Uterus (tissue), 4 donors: ENCODE data around the gene CCL7. TPM values are rescaled to one million over a fixed set of nuclear protein-coding genes. Genes with fewer than 3 reads are reported as not detected.
A peak's percentile ranks its signal among the peaks of the same experiment; 100 is the strongest.

ENCODE experiments used
- DNase-seq, 2 donors: peaks; one replicate each; pipeline ENCODE4 v3.0.0-alpha.2; 2019 to 2020
- H3K27ac ChIP-seq, 2 donors: fragments of 200-600 bp; sonication (generic); 1 replicate in 1 of 2; 2 replicates in 1 of 2; pipeline ENCODE4 v1.5.1; 2016 to 2018
- H3K27me3 ChIP-seq, 2 donors: fragments of 200-600 bp; sonication (generic); one replicate each; pipeline ENCODE4 v1.5.1; 2018 to 2019; ENCODE audit warnings: control low read depth in 1 of 2
- H3K36me3 ChIP-seq, 2 donors: fragments of 200-600 bp; sonication (generic); one replicate each; pipeline ENCODE4 v1.5.1; 2019; ENCODE audit warnings: control low read depth in 1 of 2
- H3K4me1 ChIP-seq, 2 donors: fragments of 200-600 bp; sonication (generic); one replicate each; pipeline ENCODE4 v1.5.1; 2018 to 2019; ENCODE audit warnings: control low read depth in 1 of 2
- H3K4me3 ChIP-seq, 2 donors: fragments of 200-600 bp; sonication (generic); 1 replicate in 1 of 2; 2 replicates in 1 of 2; pipeline ENCODE4 v1.5.1; 2018 to 2019; ENCODE audit warnings: mild to moderate bottlenecking in 1 of 2
- H3K9me3 ChIP-seq, 2 donors: fragments of 200-600 bp; sonication (generic); one replicate each; pipeline ENCODE4 v1.5.1; 2019; ENCODE audit warnings: control low read depth in 1 of 2
- POLR2A ChIP-seq, 2 donors: fragments of 450-650 bp; IDR thresholded peaks; one replicate each; pipeline ENCODE4 v1.6.1; 2016; ENCODE audit warnings: antibody characterized with exemption in 2 of 2, mild to moderate bottlenecking in 1 of 2, moderate library complexity in 1 of 2
- intact Hi-C: fragments of 100-400 bp; cut with DNase I; formaldehyde crosslinking; loops from one replicate; pipeline ENCODE4 v1.15.1; 2023; ENCODE audit warnings: low total_unique reads
- total RNA-seq, 4 donors: library from RNA; depleted of rRNA in 3 of 4; stranded (reverse); fragments of >200 nt in 3 of 4; gene quantifications; one replicate each; pipeline versions ENCODE4 v1.1.0 to v1.2.4, GENCODE V29; 2014 to 2023
- TF ChIP-seq, protein P1 (sequence below), 4 experiments: fragments of 200-600 bp in 2 of 4; fragments of 450-650 bp in 2 of 4; sonication (generic) in 2 of 4; IDR thresholded peaks; one replicate each; pipeline ENCODE4 v1.5.1; 2016 to 2019; ENCODE audit warnings: antibody characterized with exemption in 4 of 4, mild to moderate bottlenecking in 2 of 4, moderate library complexity in 1 of 4
- donor health status: DM: yes; HTN: yes; CAD: no.

The CCL7 gene
- total RNA-seq, 4 donors from 2014 or later, result not detected

DNA sequence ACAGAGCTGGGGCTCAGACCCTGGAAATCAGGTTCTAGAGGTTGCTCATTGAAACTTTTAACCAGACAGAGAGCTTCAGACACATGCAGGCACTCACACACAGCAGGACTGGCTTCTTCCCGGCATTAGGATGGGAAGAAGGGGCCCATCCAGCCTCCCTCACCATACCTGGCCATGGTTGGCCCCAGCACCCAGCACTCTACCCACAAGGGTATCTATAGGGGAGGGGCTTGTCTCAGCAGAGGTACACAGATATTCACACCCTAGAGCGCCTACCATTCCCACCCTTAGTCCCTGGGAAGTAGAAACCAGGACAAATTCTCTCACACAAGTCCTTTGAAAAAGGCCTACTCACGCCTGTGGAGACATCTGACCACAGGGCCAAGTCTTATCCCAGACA lies 35.4 kb upstream of the CCL7 start:
- H3K27me3 ChIP-seq, result no peaks in the 10 kb centered on the region
- TF ChIP-seq, protein P1, sequence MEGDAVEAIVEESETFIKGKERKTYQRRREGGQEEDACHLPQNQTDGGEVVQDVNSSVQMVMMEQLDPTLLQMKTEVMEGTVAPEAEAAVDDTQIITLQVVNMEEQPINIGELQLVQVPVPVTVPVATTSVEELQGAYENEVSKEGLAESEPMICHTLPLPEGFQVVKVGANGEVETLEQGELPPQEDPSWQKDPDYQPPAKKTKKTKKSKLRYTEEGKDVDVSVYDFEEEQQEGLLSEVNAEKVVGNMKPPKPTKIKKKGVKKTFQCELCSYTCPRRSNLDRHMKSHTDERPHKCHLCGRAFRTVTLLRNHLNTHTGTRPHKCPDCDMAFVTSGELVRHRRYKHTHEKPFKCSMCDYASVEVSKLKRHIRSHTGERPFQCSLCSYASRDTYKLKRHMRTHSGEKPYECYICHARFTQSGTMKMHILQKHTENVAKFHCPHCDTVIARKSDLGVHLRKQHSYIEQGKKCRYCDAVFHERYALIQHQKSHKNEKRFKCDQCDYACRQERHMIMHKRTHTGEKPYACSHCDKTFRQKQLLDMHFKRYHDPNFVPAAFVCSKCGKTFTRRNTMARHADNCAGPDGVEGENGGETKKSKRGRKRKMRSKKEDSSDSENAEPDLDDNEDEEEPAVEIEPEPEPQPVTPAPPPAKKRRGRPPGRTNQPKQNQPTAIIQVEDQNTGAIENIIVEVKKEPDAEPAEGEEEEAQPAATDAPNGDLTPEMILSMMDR (IDR thresholded peaks at IDR 0.05), result no peak
- TF ChIP-seq POLR2A (IDR thresholded peaks at IDR 0.05), result no peak
- H3K4me3 ChIP-seq, result no peak overlapping the region
- intact Hi-C loops, result no loop called here
- peak overlapping the region; percentile 71 to 78 for H3K27ac ChIP-seq
- H3K36me3 ChIP-seq, result no peaks in the 10 kb centered on the region
- no peaks in the 10 kb centered on the region for H3K9me3 ChIP-seq
- peaks cover 6 to 7% of the 10 kb centered on the region in 2 donors for H3K4me1 ChIP-seq
- DNase-seq, result no peak

DNA sequence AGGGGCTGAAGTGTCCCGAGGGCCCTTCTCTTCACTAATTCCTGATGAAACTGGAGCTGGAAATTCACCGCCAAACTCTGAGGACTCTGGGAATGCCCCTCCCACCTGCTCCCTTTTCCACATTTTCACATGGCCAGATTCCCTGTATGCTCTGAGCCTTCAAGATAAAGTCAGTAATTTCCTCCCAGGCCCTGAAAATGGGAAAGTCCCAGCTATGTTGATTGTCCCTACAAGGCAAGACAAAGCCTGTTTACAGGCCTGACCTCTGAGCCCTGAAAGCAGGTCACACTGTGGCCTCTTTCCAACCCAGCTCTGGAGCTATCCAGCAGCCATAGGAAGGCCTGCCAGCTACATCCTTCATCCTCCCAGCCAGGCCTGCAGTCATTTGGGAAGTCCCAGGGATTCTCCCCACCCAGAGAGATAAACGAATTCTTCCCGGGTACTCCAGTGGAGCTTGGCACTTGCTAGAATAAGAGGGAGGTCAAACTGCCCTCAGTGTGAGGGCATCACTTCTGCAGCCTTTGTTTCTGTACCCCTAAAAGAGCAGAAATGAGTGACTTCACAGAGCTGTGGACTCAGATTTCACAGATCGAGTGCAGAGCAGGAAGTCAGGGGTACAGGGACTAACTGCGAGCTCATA lies 34.5 kb upstream of the CCL7 start:
- DNase-seq, result peak; percentile 76 to 82
- no peak for TF ChIP-seq POLR2A (IDR thresholded peaks at IDR 0.05)
- TF ChIP-seq, protein P1 (IDR thresholded peaks at IDR 0.05), result no peak
- intact Hi-C loops, result no loop called here
- peak overlapping the region; percentile 71 to 78 for H3K27ac ChIP-seq
- no peaks in the 10 kb centered on the region for H3K9me3 ChIP-seq
- H3K4me1 ChIP-seq, result peaks cover 7 to 8% of the 10 kb centered on the region in 2 donors
- H3K36me3 ChIP-seq, result no peaks in the 10 kb centered on the region
- H3K27me3 ChIP-seq, result no peaks in the 10 kb centered on the region
- H3K4me3 ChIP-seq, result no peak overlapping the region

- peak overlapping the region; percentile 71 to 78 for H3K27ac ChIP-seq
- no peak overlapping the region for H3K4me3 ChIP-seq
- peaks cover 7 to 9% of the 10 kb centered on the region in 2 donors for H3K4me1 ChIP-seq
- no peaks in the 10 kb centered on the region for H3K27me3 ChIP-seq
- DNase-seq, result no peak
- intact Hi-C loops, result no loop called here
- H3K36me3 ChIP-seq, result no peaks in the 10 kb centered on the region
- no peaks in the 10 kb centered on the region for H3K9me3 ChIP-seq
- TF ChIP-seq, protein P1 (IDR thresholded peaks at IDR 0.05), result no peak
- no peak for TF ChIP-seq POLR2A (IDR thresholded peaks at IDR 0.05)
Observed at GRCh38 chr17:34236281-34236892, 33.6 kb upstream of the CCL7 start.

DNA sequence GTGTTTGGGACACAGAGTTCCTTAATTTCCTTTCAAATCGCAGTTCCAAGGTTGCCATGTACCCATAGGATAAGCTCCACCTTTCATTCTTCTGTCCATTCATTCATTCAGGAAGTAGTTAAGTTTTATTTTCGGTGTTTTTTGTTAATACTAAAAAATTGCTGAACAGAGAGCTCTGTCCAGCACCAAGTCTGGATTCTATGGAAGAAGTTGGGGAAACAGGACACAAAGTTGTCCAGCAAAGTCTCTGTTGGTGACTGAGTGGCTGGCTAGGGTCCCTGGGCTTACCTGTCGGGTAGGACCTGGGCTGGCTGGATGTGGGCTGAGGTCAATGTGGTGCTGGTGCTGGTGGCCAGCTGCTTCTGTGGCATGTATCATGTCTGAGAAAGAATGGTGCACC lies 32.6 kb upstream of the CCL7 start:
- Histone ChIP-seq H3K36me3 (no peaks in the 10 kb centered on the region), H3K9me3 (no peaks in the 10 kb centered on the region), H3K27me3 (no peaks in the 10 kb centered on the region), H3K4me3 (no peak overlapping the region), H3K27ac (no peak overlapping the region), H3K4me1 (peaks cover 7 to 9% of the 10 kb centered on the region in 2 donors)
- TF ChIP-seq POLR2A (IDR thresholded peaks at IDR 0.05), result no peak
- TF ChIP-seq, protein P1 (IDR thresholded peaks at IDR 0.05), result no peak
- intact Hi-C loops, result no loop called here
- DNase-seq, result no peak

GRCh38 chr17:34241062-34241461 lies 29.0 kb upstream of the CCL7 start:
- no peak for TF ChIP-seq POLR2A (IDR thresholded peaks at IDR 0.05)
- TF ChIP-seq, protein P1 (IDR thresholded peaks at IDR 0.05), result no peak
- no peaks in the 10 kb centered on the region for H3K9me3 ChIP-seq
- no peaks in the 10 kb centered on the region for H3K36me3 ChIP-seq
- peak in 1 of 2 donors; percentile 69 for DNase-seq
- no peaks in the 10 kb centered on the region for H3K27me3 ChIP-seq
- H3K27ac ChIP-seq, result no peak overlapping the region
- no peak overlapping the region for H3K4me3 ChIP-seq
- H3K4me1 ChIP-seq, result peaks cover 0 to 4% of the 10 kb centered on the region in 2 donors
- intact Hi-C loops, result no loop called here
